GM19043 (cell line): Measurements from ENCODE around the gene TTN.
"Not testable (repeated sequence)": the region's sequence is repeated elsewhere in the genome, so short reads cannot be mapped to it uniquely, and the experiment has no call there.

Experiments
- ATAC-seq: cut with Tn5 transposase; IDR thresholded peaks from one replicate; pipeline ENCODE4 v1.9.1; 2021; ENCODE audit warnings: low read depth; ENCODE audit not compliant: unreplicated experiment

Gene TTN

DNA sequence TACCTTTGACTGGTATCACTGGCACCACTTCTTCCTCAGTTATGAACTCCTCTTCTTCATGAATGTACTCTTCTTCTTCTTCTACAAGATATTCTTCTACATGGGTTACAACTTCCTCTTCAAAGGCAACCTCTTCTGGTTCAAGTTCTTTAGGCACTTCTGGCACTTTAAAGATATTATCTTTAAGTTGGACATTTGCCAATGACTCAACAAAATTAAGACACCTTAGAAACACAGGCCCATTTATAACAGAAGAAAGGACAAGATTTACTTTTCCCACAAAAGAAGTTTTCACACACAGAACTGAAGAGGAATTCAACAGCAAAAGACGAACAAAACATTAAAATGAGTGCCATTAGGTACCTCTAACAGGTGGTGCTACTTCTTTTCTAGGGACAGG lies 127.3 kb downstream of the TTN start:
- ATAC-seq: no peak

DNA sequence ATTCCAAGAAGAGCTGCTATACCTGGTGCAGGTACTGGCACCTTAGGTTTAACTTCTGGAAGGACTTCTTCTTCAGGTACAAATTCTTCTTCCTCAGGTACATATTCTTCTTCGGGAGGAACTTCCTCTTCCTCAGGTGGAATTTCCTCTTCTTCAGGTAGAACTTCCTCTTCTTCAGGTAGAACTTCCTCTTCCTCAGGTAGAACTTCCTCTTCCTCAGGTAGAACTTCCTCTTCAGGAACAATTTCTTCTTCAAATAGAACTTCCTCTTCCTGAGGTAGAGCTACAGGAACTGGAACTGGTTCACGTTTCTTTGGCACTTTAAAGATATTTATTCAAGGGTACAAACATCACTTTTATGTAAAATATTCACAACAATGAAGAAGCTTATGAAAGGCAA lies 129.6 kb downstream of the TTN start:
- ATAC-seq: no peak

GRCh38 chr2:178676046-178676445 lies 131.2 kb downstream of the TTN start:
- ATAC-seq: no peak

GRCh38 chr2:178674122-178674521 lies 133.1 kb downstream of the TTN start:
- no peak for ATAC-seq

GRCh38 chr2:178666458-178666857 lies 140.8 kb downstream of the TTN start:
- no peak for ATAC-seq

- ATAC-seq: not testable (repeated sequence)
Measured at GRCh38 chr2:178658480-178658879, 148.7 kb downstream of the TTN start.

GRCh38 chr2:178650554-178650953 lies 156.7 kb downstream of the TTN start:
- ATAC-seq: no peak

DNA sequence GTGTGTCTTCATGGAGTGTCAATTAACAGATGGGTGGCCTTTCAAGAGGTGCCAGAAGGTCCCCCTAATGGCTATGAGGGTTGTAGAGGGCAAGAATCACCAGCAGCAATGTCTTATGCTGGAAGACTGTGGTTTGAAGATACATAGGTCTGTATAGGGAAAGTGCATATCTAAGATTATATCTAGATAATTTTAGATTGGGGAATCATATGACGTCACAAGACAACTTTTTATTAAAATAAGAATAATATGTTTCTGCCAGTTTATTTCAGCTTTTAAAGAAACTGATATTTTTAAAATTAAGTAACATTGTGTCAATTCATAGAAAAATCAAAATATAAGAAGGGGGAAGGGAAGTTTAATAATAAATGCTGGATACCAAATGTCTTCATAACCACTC lies 162.3 kb downstream of the TTN start:
- ATAC-seq: no peak

DNA sequence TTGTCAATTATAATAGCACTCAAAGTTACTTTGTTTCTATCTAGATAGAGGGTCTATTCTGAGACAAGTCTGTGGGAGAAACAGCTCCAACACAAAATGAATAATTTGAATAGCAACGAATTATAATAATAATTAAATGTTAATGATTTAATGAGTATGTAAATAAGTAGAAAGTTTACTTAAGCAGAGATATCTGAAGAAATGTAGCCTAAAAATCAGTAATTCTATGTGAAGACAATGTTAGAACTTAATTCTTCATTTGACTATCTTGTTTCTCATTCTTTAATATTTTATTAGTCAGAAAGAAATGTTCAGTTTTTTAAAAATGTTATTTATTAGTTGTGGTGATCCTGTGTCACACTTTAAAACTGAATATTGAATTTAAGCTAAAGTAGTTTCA lies 165.7 kb downstream of the TTN start:
- no peak for ATAC-seq

DNA sequence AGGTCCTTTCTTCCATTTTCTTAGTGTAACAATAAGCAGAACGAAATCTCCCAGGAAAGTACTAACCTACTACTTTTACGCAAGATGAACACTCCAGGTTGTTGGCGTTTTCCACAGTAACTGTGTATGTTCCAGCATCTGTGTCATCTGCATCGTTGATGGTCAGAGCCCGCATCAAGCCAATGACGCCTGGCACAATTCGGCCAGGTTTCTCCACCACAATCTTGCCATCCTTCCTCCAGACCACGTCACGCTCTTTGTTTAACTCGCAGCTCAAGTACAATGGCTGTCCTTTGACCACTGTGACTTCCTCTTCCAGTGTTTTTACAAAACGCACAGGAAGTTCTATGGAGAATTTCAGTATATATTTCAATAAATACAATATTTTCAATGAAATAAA lies 171.3 kb downstream of the TTN start:
- no peak for ATAC-seq

GRCh38 chr2:178632729-178633128 lies 174.5 kb downstream of the TTN start:
- no peak for ATAC-seq

- ATAC-seq: no peak
Measured at GRCh38 chr2:178630581-178630980, 176.6 kb downstream of the TTN start.

GRCh38 chr2:178629463-178629862 lies 177.8 kb downstream of the TTN start:
- no peak for ATAC-seq

DNA sequence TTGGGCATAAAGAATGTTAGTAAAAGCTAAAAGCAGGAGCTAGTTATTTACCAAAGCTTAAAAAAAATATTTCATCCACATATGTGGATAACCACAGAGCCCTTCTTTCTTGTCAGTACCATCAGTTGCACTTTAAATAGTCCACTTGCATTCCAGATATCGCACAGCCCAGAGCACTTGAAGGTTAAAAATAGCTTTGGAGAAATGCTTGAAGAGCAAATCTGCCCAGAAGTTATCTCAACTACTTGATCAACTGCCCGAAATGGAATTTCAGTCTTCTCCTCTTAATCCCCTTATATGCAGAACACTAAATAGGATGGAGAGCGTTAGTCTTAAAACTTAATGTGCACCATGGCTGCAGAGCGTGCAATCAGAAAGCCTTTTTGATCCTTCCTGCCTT lies 178.6 kb downstream of the TTN start:
- no peak for ATAC-seq

DNA sequence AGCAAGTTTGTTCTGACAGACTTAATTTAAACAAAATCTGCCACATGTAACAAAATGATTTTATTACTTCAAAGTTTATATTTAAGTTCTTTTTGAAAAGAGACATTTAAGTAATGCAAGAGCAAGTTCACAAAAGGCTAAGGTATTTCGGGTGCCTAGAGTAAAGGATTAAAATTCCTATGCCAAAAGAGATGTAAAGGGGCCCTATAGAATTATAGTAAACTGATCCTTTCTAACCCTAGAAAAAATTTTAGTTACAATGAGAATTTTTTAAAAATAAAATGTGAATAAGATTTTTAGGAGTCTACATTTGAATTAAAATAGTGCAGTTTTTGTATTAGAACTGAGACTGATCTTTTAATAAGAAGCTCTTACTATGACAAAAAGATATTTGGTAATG lies 179.8 kb downstream of the TTN start:
- no peak for ATAC-seq

GRCh38 chr2:178615969-178616368 lies 191.3 kb downstream of the TTN start:
- no peak for ATAC-seq

GRCh38 chr2:178602901-178603300 lies 204.3 kb downstream of the TTN start:
- ATAC-seq: no peak

GRCh38 chr2:178592655-178593054 lies 214.6 kb downstream of the TTN start:
- ATAC-seq: no peak

GRCh38 chr2:178589335-178589734 lies 217.9 kb downstream of the TTN start:
- ATAC-seq: no peak

GRCh38 chr2:178584666-178585065 lies 222.6 kb downstream of the TTN start:
- no peak for ATAC-seq

- no peak for ATAC-seq
Measured at GRCh38 chr2:178579006-178579405, 228.2 kb downstream of the TTN start.

GRCh38 chr2:178574789-178575188 lies 232.4 kb downstream of the TTN start:
- no peak for ATAC-seq

DNA sequence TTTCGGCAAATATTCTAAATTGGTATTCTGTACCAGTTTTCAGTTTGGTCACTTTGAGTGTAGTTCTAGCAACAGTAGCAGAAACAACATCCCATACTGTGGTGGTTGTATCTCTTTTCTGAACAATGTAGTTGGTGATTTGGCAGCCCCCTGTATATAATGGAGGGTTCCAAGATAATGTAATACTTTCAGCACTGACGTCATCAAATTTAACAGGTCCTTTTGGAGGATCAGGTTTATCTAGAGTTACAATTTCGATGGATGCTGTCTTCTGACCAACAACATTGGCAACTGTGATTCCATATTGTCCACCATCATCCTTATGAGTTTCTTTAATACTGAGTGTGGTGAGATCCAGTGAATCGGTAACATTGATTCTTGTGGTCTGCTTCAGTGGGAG lies 239.0 kb downstream of the TTN start:
- no peak for ATAC-seq

DNA sequence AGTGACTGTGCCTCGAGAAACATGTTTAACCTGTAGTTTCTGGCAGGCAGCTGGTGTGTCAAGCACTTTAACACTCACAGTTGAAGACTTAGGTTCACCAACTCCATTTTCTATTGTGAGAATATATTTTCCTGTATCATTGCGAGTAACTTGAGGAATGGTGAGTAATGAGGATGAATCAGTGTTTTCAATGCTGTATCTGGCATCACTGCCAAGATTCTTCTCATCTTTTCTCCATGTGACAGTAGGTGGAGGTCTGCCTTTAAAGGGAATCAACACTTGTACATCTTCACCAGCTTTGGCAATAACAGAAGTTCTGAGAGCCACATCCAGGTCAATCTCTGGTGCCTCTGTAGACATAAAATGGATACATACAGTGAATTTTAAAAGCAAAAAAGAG lies 254.2 kb downstream of the TTN start:
- ATAC-seq: no peak
